GM23248 (cell line): ENCODE data around the gene KCNK15.

ENCODE experiments used
- EZH2 ChIP-seq: fragments of 200-600 bp; sonication (generic); IDR thresholded peaks from 2 replicates; pipeline ENCODE4 v1.6.1; 2018; ENCODE audit warnings: antibody characterized with exemption, mild to moderate bottlenecking; ENCODE audit not compliant: insufficient read depth, poor library complexity, severe bottlenecking
- EZH2phosphoT487 ChIP-seq: fragments of 200-600 bp; sonication (generic); IDR thresholded peaks from 2 replicates; pipeline ENCODE4 v1.6.1; 2018; ENCODE audit warnings: antibody characterized with exemption, moderate library complexity, mild to moderate bottlenecking, low read depth; ENCODE audit not compliant: insufficient read depth

GRCh38 chr20:44709797-44710196 lies 35.9 kb upstream of the KCNK15 start:
- TF ChIP-seq EZH2phosphoT487 (no peak), EZH2 (no peak)
